ENCODE measurements around the gene SREK1. TPM values are rescaled to one million over a fixed set of nuclear protein-coding genes. Genes with fewer than 3 reads are reported as not detected.

Gene SREK1
- total and polyA plus RNA-seq, 2 donors (not counting 3 experiments of a cell fraction or from before 2014, with no cell fraction given), result 27.4 to 78.6 TPM

GRCh38 chr5:66180282-66181155 is 36.4 kb downstream of the SREK1 start:
- no peaks in the 10 kb centered on the region for H3K4me1 ChIP-seq (ENCODE audit: control insufficient read depth, extremely low read depth, insufficient read depth, low read length)
- intact Hi-C loops (cut with micrococcal nuclease) (no loop called here), dilution Hi-C loops (cut with MboI; ENCODE audit: extremely low pct_ligation_motif_present, low sequenced_read_pairs) (no loop called here)
- H2AFZ ChIP-seq (ENCODE audit: low read depth, low read length), result no peak overlapping the region
- peaks cover 2 to 26% of the 10 kb centered on the region in 2 experiments for H3K36me3 ChIP-seq (ENCODE audit: control insufficient read depth in 2 of 2, extremely low read depth in 1 of 2, insufficient read depth in 2 of 2, low read length in 2 of 2)
- POLR2A ChIA-PET, result no interaction called here
- H3K27me3 ChIP-seq (ENCODE audit: control insufficient read depth in 2 of 2, insufficient read depth in 2 of 2, low read length in 2 of 2), result no peaks in the 10 kb centered on the region
- no peaks in the 10 kb centered on the region for H3K9me1 ChIP-seq (replicated peaks; ENCODE audit: control insufficient read depth, extremely low read depth, insufficient read depth, low read length)
- CTCF ChIA-PET, result interaction anchor here (0.9 to 2.5 kb wide), 4 partner anchors 9 to 126 kb away, joined by 3 to 16 read pairs (median 4); no protein-coding TSS in a partner anchor
- FAIRE-seq (no peak), DNase-seq (ENCODE audit: low read depth, low spot score) (no peak)
- H3K79me2 ChIP-seq (ENCODE audit: control insufficient read depth, insufficient read depth, low read length), result peaks cover 4% of the 10 kb centered on the region
- H3K9ac ChIP-seq (replicated peaks; ENCODE audit: extremely low read depth, insufficient read depth, low read length), result no peak overlapping the region
- H3K4me3 ChIP-seq (replicated peaks in 1 of 3; ENCODE audit: insufficient read depth in 1 of 3, low read depth in 1 of 3, low read length in 3 of 3), result no peak overlapping the region
- no peaks in the 10 kb centered on the region for H3K9me3 ChIP-seq (replicated peaks; ENCODE audit: control insufficient read depth, insufficient read depth, low read length)
- no peak overlapping the region for H3K4me2 ChIP-seq (ENCODE audit: insufficient read depth, low read length)
- no peaks in the 10 kb centered on the region for H4K20me1 ChIP-seq (replicated peaks; ENCODE audit: control insufficient read depth, extremely low read depth, insufficient read depth, low read length)
- no peak for TF ChIP-seq GATA2 (IDR thresholded peaks at IDR 0.05; ENCODE audit: insufficient read depth, insufficient read length, low read depth, low read length)
- TF ChIP-seq CTCF (IDR thresholded peaks at IDR 0.05; ENCODE audit: extremely low read depth in 1 of 2, insufficient read depth in 1 of 2, low read depth in 1 of 2, low read length in 2 of 2), result no peak
- TF ChIP-seq POLR2A (IDR thresholded peaks at IDR 0.05; ENCODE audit: low read depth, low read length), result no peak
- no peak for TF ChIP-seq FOS (IDR thresholded peaks at IDR 0.05; ENCODE audit: borderline replicate concordance, insufficient read depth, low read length)
- no peak for TF ChIP-seq POLR2AphosphoS5 (IDR thresholded peaks at IDR 0.05; ENCODE audit: insufficient read depth, low read depth, low read length)
- no peak for TF ChIP-seq EZH2 (IDR thresholded peaks at IDR 0.05; ENCODE audit: borderline replicate concordance, low read depth, low read length, severe bottlenecking)
- TF ChIP-seq MYC (IDR thresholded peaks at IDR 0.05; ENCODE audit: low read depth, low read length), result no peak
- TF ChIP-seq MAX (IDR thresholded peaks at IDR 0.05; ENCODE audit: insufficient read depth, insufficient read length), result no peak
- TF ChIP-seq JUN (IDR thresholded peaks at IDR 0.05; ENCODE audit: borderline replicate concordance, insufficient read depth, insufficient read length, low read depth), result no peak
- no TSS peak for BruUV-seq (replicated peaks)
- H3K27ac ChIP-seq (ENCODE audit: insufficient read depth, low read depth, low read length), result no peak overlapping the region
